Ovary (tissue), 3 donors: ENCODE results near the gene ARHGAP9.

ENCODE experiments used
- CTCF ChIP-seq, 3 donors: fragments of 450-650 bp in 2 of 3; fragments of 200-600 bp in 1 of 3; IDR thresholded peaks; one replicate each; pipeline versions ENCODE4 v1.5.1 to v1.8.0; 2016 to 2022; ENCODE audit warnings: antibody characterized with exemption in 3 of 3, mild to moderate bottlenecking in 1 of 3
- EP300 ChIP-seq: sonication (generic); formaldehyde crosslinking; IDR thresholded peaks from one replicate; pipeline ENCODE4 v1.6.1; 2017; ENCODE audit warnings: antibody characterized with exemption
- POLR2A ChIP-seq: fragments of 450-650 bp; IDR thresholded peaks from one replicate; pipeline ENCODE4 v1.6.1; 2017; ENCODE audit warnings: antibody characterized with exemption, mild to moderate bottlenecking, moderate library complexity
- donor health status: DM: no; HTN: no; CAD: no.

- TF ChIP-seq POLR2A (no peak), EP300 (no peak), CTCF (IDR thresholded peaks at IDR 0.05) (no peak)
These were observed 45.3 kb upstream of the ARHGAP9 start for GRCh38 chr12:57524814-57525614.
